MCF 10A (cell line): Measurements from ENCODE around the gene KRT86. TPM values are rescaled to one million over a fixed set of nuclear protein-coding genes. Genes with fewer than 3 reads are reported as not detected.

Experiments
- BruUV-seq: library from RNA; stranded (reverse); fragments of 400-500 nt; replicated peaks from 2 replicates; lab custom pipeline; 2021; lab: Mats Ljungman, UMichigan
- CTCF ChIA-PET: fragments of 300-600 bp; sonication (Branson Sonifier 250); formaldehyde crosslinking; extraction: SDS; loops from one replicate; lab custom pipeline; 2021; ENCODE audit warnings: antibody characterized with exemption, inconsistent platforms; lab: Yijun Ruan, JAX
- POLR2A ChIA-PET: fragments of 300-600, 350-650 bp; sonication (Branson Sonifier 250); formaldehyde crosslinking; extraction: SDS; loops from one replicate; lab custom pipeline; 2020; ENCODE audit warnings: antibody characterized with exemption, inconsistent platforms; lab: Yijun Ruan, JAX
- DNase-seq: peaks from one replicate; pipeline ENCODE4 v3.0.0-alpha.2; 2018; ENCODE audit not compliant: unreplicated experiment
- H3K27ac Mint-ChIP-seq: one replicate; pipeline ENCODE4 v1.8.0; 2022; ENCODE audit warnings: mild to moderate bottlenecking, low read depth, mixed read lengths; ENCODE audit not compliant: unreplicated experiment
- H3K27me3 Mint-ChIP-seq: one replicate; pipeline ENCODE4 v1.8.0; 2022; ENCODE audit warnings: mixed read lengths; ENCODE audit not compliant: insufficient read depth, unreplicated experiment
- H3K36me3 Mint-ChIP-seq: one replicate; pipeline ENCODE4 v1.8.0; 2022; ENCODE audit warnings: mild to moderate bottlenecking, moderate library complexity, mixed read lengths; ENCODE audit not compliant: insufficient read depth, unreplicated experiment
- H3K4me1 Mint-ChIP-seq: one replicate; pipeline ENCODE4 v1.8.0; 2022; ENCODE audit warnings: mixed read lengths; ENCODE audit not compliant: insufficient read depth, unreplicated experiment
- H3K4me3 Mint-ChIP-seq: one replicate; pipeline ENCODE4 v1.8.0; 2022; ENCODE audit warnings: mild to moderate bottlenecking, moderate library complexity, mixed read lengths; ENCODE audit not compliant: unreplicated experiment
- H3K9me3 Mint-ChIP-seq: one replicate; pipeline ENCODE4 v1.8.0; 2022; ENCODE audit warnings: mixed read lengths; ENCODE audit not compliant: unreplicated experiment
- intact Hi-C: fragments of 100-400 bp; cut with micrococcal nuclease; formaldehyde crosslinking; loops from 2 replicates; pipeline ENCODE4 v1.14.1; 2022
- total RNA-seq: library from RNA; stranded (reverse); gene quantifications from 2 replicates; pipeline ENCODE4 v1.2.3, GENCODE V29; 2022
- TF ChIP-seq, protein P1 (sequence below): fragments of 200-600 bp; IDR thresholded peaks from one replicate; pipeline ENCODE4 v1.8.0; 2022; ENCODE audit warnings: antibody characterized with exemption, mild to moderate bottlenecking; ENCODE audit not compliant: unreplicated experiment

The KRT86 gene
- total RNA-seq, 1 experiment from 2014 or later = 37.8 TPM

- DNase-seq = no peak
- peaks cover 13% of the 10 kb centered on the region for H3K36me3 Mint-ChIP-seq
- peaks cover 26% of the 10 kb centered on the region for H3K4me1 Mint-ChIP-seq
- no peak within 1 kb of the TSS for H3K27ac Mint-ChIP-seq
- H3K4me3 Mint-ChIP-seq = no peak within 1 kb of the TSS
- BruUV-seq = no TSS peak
- ChIA-PET POLR2A (interaction anchor here (1.5 kb wide), 1 partner anchor 10 kb away, joined by 5 read pairs; no protein-coding TSS in a partner anchor), CTCF (no interaction called here)
- no peaks in the 10 kb centered on the region for H3K9me3 Mint-ChIP-seq
- TF ChIP-seq, protein P1, sequence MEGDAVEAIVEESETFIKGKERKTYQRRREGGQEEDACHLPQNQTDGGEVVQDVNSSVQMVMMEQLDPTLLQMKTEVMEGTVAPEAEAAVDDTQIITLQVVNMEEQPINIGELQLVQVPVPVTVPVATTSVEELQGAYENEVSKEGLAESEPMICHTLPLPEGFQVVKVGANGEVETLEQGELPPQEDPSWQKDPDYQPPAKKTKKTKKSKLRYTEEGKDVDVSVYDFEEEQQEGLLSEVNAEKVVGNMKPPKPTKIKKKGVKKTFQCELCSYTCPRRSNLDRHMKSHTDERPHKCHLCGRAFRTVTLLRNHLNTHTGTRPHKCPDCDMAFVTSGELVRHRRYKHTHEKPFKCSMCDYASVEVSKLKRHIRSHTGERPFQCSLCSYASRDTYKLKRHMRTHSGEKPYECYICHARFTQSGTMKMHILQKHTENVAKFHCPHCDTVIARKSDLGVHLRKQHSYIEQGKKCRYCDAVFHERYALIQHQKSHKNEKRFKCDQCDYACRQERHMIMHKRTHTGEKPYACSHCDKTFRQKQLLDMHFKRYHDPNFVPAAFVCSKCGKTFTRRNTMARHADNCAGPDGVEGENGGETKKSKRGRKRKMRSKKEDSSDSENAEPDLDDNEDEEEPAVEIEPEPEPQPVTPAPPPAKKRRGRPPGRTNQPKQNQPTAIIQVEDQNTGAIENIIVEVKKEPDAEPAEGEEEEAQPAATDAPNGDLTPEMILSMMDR = no peak
- no peaks in the 10 kb centered on the region for H3K27me3 Mint-ChIP-seq
- intact Hi-C loops = no loop called here
These were observed 17.0 kb downstream of the KRT86 start, which contains the start of gene KRT81 for GRCh38 chr12:52291267-52291935. KRT81 (minus strand) TSS chr12:52291534; CDS start chr12:52291465, 69 bp downstream.

- Mint-ChIP-seq H3K4me1 (peaks cover 7% of the 10 kb centered on the region), H3K36me3 (no peaks in the 10 kb centered on the region), H3K9me3 (no peaks in the 10 kb centered on the region), H3K27me3 (no peaks in the 10 kb centered on the region), H3K4me3 (no peak overlapping the region), H3K27ac (no peak overlapping the region)
- BruUV-seq = no TSS peak
- TF ChIP-seq, protein P1 = no peak
- intact Hi-C loops = no loop called here
- CTCF ChIA-PET = interaction anchor here (0.6 to 2.5 kb wide), 3 partner anchors 14 to 68 kb away, joined by 3 to 9 read pairs (median 3); no protein-coding TSS in a partner anchor
- no peak for DNase-seq
- POLR2A ChIA-PET = interaction anchor here (1.7 to 2.5 kb wide), 3 partner anchors 9 to 18 kb away, joined by 4 to 18 read pairs (median 6); no protein-coding TSS in a partner anchor
These were observed 19.5 kb downstream of the KRT86 start for GRCh38 chr12:52293926-52294325.

DNA sequence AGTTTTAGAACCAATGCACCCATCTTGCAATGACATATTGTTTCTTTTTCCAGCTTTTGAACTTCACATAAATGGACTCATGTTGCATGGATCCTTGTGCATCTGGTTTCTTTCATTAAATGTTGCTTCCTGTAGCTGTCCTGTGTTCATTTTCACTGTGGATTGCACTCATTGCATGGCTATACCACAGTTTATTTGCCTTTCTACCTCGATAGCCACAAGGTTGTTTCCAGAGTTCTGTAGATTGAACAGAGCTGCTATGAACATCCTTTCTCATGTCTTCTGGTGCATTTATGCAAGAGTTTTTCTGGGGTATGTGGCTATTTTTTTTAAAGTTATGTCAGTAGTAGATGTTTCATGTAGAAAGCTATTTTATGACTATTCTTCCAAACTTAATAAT, 20.4 kb downstream of the KRT86 start:
- BruUV-seq = no TSS peak
- intact Hi-C loops = no loop called here
- H3K4me3 Mint-ChIP-seq = no peak overlapping the region
- H3K36me3 Mint-ChIP-seq = no peaks in the 10 kb centered on the region
- H3K4me1 Mint-ChIP-seq = peaks cover 7% of the 10 kb centered on the region
- no peaks in the 10 kb centered on the region for H3K9me3 Mint-ChIP-seq
- H3K27me3 Mint-ChIP-seq = no peaks in the 10 kb centered on the region
- ChIA-PET POLR2A (interaction anchor here (1.7 to 2.5 kb wide), 2 partner anchors 10 to 14 kb away, joined by 6 to 18 read pairs; no protein-coding TSS in a partner anchor), CTCF (interaction anchor here (0.8 to 2.5 kb wide), 3 partner anchors 15 to 69 kb away, joined by 3 to 9 read pairs (median 3); no protein-coding TSS in a partner anchor)
- DNase-seq = no peak
- no peak overlapping the region for H3K27ac Mint-ChIP-seq
- TF ChIP-seq, protein P1 = no peak

DNA sequence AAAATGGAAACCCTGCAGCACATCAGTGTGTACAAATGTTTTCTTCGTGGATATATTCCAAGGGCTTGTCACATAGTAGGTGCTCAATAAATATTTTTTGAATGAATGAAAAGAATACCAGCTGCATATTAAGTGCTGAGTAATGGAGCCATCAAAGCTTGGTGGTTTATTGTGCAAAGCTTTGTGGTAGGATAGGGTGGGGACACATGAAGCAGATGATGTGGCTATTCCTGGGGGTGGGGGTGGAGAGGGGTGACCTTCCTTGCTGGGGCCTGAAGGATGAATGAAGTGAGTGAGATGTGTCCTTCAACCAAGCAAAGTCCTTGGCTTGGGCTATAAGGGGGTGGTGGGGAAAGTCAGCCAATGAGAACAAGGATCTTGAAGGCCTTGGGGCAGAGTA, 21.2 kb downstream of the KRT86 start:
- POLR2A ChIA-PET = interaction anchor here (0.7 to 2.5 kb wide), 2 partner anchors 15 to 155 kb away, joined by 3 to 18 read pairs; no protein-coding TSS in a partner anchor
- TF ChIP-seq, protein P1 = no peak
- H3K36me3 Mint-ChIP-seq = no peaks in the 10 kb centered on the region
- DNase-seq = no peak
- H3K27me3 Mint-ChIP-seq = no peaks in the 10 kb centered on the region
- CTCF ChIA-PET = interaction anchor here (0.9 kb wide), 1 partner anchor 9 kb away, joined by 4 read pairs; no protein-coding TSS in a partner anchor
- H3K9me3 Mint-ChIP-seq = no peaks in the 10 kb centered on the region
- no TSS peak for BruUV-seq
- intact Hi-C loops = no loop called here
- no peak overlapping the region for H3K27ac Mint-ChIP-seq
- H3K4me1 Mint-ChIP-seq = peaks cover 7% of the 10 kb centered on the region
- H3K4me3 Mint-ChIP-seq = no peak overlapping the region
